GM19238 (cell line): ENCODE results near the gene SLC38A3.
"Not testable (repeated sequence)": the region's sequence is repeated elsewhere in the genome, so short reads cannot be mapped to it uniquely, and the experiment has no call there.

Experiments used
- DNase-seq: peaks from one replicate; pipeline ENCODE4 v3.0.0; 2011; ENCODE audit warnings: low spot score; ENCODE audit not compliant: insufficient read length

SLC38A3 gene

DNA sequence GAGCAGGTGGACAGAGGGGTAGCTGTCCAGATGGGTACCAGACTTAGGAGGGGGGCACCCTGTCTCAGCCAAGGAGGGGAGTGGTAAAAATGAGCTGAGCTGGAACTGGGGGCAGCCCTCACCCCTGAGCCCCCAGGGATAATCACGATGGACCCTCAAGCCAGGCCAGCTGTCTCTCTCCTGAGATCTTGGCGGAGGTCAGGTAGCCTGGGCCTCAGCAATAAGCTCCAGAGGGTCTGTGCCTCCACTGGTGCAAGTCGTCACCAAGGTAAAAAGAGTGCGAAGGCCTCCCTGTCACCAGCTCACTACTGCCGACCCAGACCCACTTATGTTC, 5.1 kb downstream of the SLC38A3 start:
- DNase-seq = no peak

GRCh38 chr3:50210510-50211367, 5.7 kb downstream of the SLC38A3 start:
- no peak for DNase-seq

GRCh38 chr3:50211368-50211717, 6.3 kb downstream of the SLC38A3 start:
- DNase-seq = not testable (repeated sequence)

GRCh38 chr3:50211930-50212329, 6.9 kb downstream of the SLC38A3 start:
- DNase-seq = no peak

DNA sequence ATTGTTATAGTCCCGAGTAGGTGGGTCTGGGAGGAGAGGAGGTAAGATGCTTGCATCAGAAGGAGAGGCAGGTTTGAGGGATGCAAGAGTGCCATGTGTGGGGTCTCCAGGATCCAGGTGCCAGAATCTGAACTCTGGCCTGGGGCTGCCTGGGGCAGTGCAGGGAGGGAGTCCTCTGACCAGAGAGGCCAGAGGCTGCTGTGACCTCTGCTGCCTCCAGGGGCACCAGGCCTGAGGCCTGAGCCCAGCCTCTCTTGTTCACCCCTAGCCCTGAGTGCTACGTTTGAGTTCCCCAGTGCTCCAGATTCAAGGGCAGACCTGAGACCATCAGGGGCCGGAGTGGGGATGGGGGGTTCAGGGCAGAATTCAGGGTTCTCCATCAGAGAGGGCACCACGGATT, 7.4 kb downstream of the SLC38A3 start:
- no peak for DNase-seq

DNA sequence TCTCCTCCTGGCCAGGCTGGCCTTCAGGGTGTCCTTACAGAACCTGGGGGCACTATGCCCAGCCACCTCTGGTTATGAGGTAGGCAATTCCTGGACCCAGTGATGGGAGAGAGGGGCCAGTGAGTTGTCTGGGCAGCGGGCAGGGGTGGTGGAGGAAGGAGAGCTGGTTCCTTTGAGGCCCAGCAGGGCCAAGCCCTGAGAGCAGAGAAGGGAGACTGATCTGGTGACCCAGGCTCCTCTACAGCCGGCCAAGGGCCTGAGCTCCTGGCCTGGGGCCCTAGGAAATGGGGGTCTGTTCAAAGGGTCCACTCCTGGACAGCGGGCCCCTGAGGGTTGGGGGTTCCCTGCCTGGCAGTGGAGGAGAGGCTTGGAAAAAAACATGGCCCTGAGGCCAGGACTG, 7.9 kb downstream of the SLC38A3 start:
- no peak for DNase-seq

GRCh38 chr3:50213373-50213772, 8.3 kb downstream of the SLC38A3 start:
- DNase-seq = no peak

DNA sequence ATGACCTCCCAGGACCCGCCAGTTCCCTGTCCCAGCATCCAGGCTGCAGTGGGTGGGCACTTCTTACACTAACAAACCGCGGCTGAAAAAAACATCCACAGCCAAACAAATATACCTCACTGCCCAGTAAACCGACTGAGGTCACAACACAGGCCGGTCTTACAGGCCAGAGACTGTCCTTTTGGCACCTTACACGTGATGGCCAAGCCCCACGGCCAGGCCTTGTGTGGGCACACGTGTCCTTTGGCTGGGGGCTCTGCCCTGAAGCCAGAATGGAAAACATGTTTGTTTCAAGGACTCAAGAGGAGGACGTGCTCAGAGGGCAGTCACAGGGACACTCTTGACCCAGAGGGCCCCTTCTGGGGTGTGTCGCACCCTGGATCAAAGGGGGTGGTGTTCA, 9.8 kb downstream of the SLC38A3 start:
- no peak for DNase-seq

GRCh38 chr3:50215529-50215928, 10.5 kb downstream of the SLC38A3 start:
- no peak for DNase-seq

DNA sequence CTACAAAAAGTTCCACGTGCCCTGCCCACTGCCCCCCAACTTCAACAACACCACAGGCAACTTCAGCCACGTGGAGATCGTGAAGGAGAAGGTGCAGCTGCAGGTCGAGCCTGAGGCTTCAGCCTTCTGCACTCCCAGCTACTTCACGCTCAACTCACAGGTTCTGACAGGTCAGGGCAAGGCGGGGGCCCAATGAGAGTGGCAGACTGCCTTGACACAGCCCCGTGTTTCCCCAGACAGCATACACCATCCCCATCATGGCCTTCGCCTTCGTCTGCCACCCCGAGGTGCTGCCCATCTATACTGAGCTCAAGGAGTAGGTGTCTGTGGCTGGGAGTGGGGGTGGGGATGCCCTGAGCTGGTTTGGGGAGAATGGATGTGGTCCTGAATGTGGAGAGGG, 12.6 kb downstream of the SLC38A3 start:
- DNase-seq = no peak

DNA sequence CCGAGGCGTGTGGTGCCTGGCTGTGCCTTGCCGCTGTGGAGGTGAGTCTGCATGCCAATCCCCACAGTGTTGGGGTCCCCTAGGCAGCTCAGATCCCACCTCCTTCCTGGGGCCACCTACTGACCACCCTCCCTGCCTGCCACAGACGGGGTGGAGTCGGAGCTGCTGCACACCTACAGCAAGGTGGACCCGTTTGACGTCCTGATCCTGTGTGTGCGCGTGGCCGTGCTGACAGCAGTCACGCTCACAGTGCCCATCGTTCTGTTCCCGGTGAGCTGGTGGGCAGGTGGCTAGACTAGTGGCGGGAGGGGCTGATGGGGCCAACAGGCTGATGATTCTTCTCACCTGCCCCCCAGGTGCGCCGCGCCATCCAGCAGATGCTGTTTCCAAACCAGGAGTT, 13.4 kb downstream of the SLC38A3 start:
- no peak for DNase-seq

- DNase-seq = no peak
These were observed 14.2 kb downstream of the SLC38A3 start for GRCh38 chr3:50219285-50219684.

DNA sequence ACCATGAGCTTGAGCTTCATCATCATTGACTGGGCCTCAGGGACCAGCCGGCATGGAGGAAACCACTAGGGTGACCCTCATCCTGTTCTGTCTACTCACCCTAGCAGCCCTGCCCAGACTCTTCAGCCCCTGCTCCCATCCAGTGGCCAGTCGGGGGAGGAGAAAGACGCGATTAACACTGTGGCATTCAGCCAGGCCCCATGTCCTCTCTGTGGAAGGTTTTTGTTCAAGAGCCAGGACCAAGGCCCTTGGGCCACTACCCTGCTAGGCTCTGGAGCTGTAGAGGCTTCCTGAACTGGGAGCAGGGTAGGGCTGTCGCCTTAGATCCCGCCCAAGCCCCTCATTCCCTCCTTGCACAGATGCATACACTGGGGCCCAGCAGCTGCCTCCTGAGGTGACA, 15.0 kb downstream of the SLC38A3 start:
- no peak for DNase-seq

DNA sequence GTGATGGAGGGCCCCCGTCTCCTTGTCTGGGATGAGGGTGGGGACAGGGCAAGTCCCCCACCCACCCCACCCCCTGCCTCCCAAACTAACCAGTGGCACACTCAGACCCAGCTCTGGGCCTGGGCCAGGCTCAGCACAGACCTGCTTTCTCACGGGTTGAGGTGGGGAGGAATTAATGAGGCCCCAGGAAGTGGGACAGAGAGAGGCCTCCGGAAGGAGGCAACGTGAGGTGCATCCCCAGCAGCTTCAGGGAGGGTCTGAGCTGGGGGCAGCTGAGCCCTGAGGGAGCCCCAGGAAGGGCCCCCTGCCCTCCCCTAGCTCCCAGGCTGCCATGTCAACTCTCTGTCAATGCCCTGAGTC, 16.0 kb downstream of the SLC38A3 start:
- DNase-seq = no peak

GRCh38 chr3:50221411-50222168, 16.5 kb downstream of the SLC38A3 start:
- no peak for DNase-seq

- DNase-seq = no peak
These were observed 17.1 kb downstream of the SLC38A3 start for GRCh38 chr3:50222169-50222528.

- DNase-seq = no peak
These were observed 19.6 kb downstream of the SLC38A3 start for GRCh38 chr3:50224639-50225038.

DNA sequence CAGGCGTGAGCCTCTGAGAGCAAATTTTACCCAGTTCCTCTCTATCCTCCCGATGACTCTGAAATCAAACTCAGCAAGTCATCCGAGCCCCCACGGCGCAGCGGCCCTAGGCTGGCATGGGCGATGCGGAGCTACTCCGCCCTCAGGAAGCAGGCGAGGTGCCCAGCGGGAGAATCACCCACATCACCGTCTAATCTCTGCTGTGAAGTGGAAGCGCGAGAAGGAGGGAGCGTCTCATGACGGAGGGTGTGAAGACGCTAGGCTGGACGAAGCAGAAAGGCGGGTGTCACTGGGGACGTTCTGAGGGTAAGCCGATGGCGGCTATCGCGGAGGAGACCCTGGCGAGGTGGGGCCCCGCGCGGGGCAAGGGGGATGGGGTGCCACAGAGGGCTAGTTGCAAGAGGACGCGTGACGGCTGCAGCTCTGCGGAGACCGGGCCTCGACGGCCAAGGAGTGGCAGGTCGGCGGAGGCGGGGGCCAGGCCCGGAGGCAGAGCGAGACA, 21.9 kb downstream of the SLC38A3 start:
- DNase-seq = peak; percentile 44

GRCh38 chr3:50227390-50228183, 22.5 kb downstream of the SLC38A3 start:
- peak; percentile 97 for DNase-seq

GRCh38 chr3:50228184-50228763, 23.2 kb downstream of the SLC38A3 start:
- not testable (repeated sequence) for DNase-seq

GRCh38 chr3:50229490-50229889, 24.4 kb downstream of the SLC38A3 start:
- no peak for DNase-seq
